GM21447 (cell line): ENCODE results near the gene LRRN1.
"Not testable (repeated sequence)": the region's sequence is repeated elsewhere in the genome, so short reads cannot be mapped to it uniquely, and the experiment has no call there.

Experiments used
- ATAC-seq: cut with Tn5 transposase; IDR thresholded peaks from one replicate; pipeline ENCODE4 v1.9.1; 2021; ENCODE audit not compliant: unreplicated experiment

Gene LRRN1

GRCh38 chr3:3806856-3807255, 7.6 kb downstream of the LRRN1 start:
- no peak for ATAC-seq

GRCh38 chr3:3813013-3813412, 13.8 kb downstream of the LRRN1 start:
- ATAC-seq, result no peak

DNA sequence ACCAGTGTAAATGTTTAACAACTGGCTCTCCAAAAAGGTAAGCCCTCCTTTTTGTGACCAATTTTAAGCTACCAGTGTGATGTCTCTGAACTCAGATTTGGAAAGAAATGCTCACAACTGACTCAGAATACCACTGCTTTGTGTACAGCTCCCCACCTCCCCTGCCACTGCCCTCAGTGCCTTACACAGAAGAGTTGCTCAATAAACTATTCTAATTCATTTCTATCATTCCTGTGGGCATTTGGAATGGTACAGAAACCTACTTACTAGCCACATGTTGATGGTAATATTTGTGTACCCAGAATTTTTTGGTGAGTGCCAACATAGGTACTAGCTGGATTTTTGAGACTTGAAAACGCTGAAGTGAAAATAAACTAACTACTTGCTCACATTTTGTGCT, 16.0 kb downstream of the LRRN1 start:
- ATAC-seq, result no peak

DNA sequence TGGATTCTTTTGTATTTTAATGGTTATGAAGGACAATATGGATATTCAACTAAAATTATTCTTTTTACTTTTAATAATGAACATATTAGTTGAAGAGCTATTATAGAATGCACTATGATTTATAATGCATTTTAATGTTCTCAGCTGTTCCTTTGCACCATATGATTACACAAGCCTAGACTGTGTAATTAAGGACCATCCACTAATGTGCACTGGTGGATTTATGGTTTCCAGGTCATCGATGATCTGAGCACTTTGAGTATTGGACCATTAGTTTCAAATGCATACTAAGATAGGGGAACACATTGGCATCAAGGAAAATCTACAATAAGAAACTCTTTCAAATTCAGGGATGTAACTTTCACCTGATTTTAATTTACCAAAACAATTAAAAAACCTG, 16.8 kb downstream of the LRRN1 start:
- no peak for ATAC-seq

GRCh38 chr3:3817865-3818264, 18.6 kb downstream of the LRRN1 start:
- no peak for ATAC-seq

GRCh38 chr3:3821777-3822176, 22.5 kb downstream of the LRRN1 start:
- ATAC-seq, result no peak

DNA sequence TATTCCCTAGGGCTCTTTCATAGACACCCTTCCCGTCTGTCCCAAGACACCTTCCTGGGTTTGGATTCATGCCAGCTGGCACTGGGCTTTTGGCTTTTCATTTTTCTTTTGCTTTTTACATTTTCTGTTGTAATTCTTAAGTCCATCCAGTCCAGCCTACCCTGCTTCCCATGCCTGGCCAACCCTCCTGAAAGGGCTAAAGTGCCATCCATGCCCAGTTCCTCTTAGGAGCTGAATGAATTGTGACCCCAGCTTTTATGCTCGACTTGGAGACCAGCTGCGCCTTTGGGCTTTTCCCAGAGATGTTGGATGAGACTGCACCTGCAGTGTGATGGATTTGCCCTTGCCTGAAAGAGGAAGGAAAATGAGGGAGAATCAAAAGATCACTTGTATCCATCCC, 25.8 kb downstream of the LRRN1 start:
- ATAC-seq, result no peak

GRCh38 chr3:3826521-3826920, 27.3 kb downstream of the LRRN1 start:
- no peak for ATAC-seq

GRCh38 chr3:3827111-3827510, 27.9 kb downstream of the LRRN1 start:
- ATAC-seq, result no peak

DNA sequence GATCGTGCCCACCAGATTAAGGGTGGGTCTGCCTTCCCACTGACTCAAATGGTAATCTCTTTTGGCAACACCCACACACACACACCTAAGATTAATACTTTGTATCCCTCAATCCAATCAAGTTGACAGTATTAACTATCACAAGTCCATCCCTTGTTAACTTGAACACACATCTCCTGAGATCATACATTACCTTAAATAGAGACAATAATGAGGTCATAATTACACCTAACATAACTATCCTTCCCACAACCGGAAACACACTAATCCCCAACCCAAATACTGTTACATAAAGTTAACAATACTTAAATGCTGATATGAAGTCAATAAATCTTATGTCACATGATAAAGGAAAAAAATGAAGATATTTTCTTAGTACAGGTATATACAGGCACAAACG, 29.2 kb downstream of the LRRN1 start:
- not testable (repeated sequence) for ATAC-seq

DNA sequence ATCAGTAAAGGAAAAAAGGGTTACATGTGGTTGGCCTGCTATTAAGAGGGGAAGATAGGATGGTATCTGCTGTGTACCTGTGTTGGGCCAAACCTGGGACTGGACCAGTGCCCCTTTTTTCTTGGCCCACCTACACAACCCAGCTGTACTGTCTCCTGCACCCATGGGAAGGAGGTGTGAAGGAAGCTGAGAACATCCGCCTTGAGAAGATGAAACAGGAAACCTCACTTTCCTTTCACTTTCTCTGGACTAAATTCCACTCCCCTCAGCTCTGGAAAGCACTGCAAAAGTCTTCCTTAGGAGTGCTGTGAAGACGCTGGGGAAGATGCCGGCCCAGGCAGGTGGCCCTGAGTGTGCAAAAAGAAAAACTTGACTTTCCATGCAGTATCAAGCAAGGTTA, 37.6 kb downstream of the LRRN1 start:
- ATAC-seq, result no peak

- ATAC-seq, result no peak
Measured at GRCh38 chr3:3842356-3842755, 43.1 kb downstream of the LRRN1 start.

- no peak for ATAC-seq
Measured at GRCh38 chr3:3847994-3848922, 49.0 kb downstream of the LRRN1 start.

- no peak for ATAC-seq
Measured at GRCh38 chr3:3848923-3849275, 49.7 kb downstream of the LRRN1 start.

- peak; percentile 97 for ATAC-seq
Measured at GRCh38 chr3:3851621-3852323, 52.5 kb downstream of the LRRN1 start.

GRCh38 chr3:3853544-3853943, 54.3 kb downstream of the LRRN1 start:
- ATAC-seq, result no peak

- no peak for ATAC-seq
Measured at GRCh38 chr3:3855056-3855455, 55.8 kb downstream of the LRRN1 start.

GRCh38 chr3:3860235-3860634, 61.0 kb downstream of the LRRN1 start:
- ATAC-seq, result no peak

DNA sequence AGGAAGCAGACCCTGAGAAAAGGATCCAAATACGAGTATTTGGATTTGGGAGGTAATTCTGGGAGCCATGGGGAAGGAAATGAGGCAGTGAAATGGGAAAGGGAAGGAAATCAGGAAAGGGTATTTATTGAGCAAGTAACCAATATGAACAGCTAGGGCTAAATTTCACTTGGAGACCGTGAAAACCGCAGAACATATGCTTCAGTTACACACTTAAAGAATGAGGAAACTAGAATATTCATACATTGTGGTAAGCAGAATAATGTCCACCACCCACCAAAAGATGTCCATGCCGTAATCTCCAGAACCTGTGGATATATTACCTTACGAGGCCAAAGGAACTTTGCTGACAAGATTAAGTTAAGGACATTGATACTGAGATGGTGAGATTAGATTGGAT, 63.3 kb downstream of the LRRN1 start:
- no peak for ATAC-seq

DNA sequence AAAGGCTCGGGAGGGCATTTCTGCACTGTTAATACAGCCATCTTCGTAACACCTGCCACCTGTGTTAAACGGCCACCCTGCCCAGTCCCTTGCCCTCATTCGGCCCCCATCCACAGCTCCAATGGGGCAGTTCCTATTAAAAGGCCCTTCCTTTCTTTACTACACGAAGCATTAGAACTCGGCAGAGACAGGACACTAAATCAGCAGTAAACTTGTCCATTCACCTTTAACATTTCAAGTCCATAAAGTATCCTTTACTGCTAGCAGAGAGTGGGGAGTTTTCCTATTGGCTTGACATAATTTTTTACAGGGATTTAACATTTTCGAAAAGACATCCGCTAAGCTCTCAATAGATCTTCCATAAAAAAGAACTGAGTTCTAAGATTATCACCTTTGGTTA, 76.3 kb downstream of the LRRN1 start:
- ATAC-seq, result no peak

- no peak for ATAC-seq
Measured at GRCh38 chr3:3881050-3881449, 81.8 kb downstream of the LRRN1 start.

GRCh38 chr3:3887311-3887710, 88.1 kb downstream of the LRRN1 start:
- not testable (repeated sequence) for ATAC-seq
